GM18870 (cell line): ENCODE data around the gene KCNH2.
"Not testable (repeated sequence)": the region's sequence is repeated elsewhere in the genome, so short reads cannot be mapped to it uniquely, and the experiment has no call there.

ENCODE experiments used
- ATAC-seq: cut with Tn5 transposase; IDR thresholded peaks from one replicate; pipeline ENCODE4 v1.9.1; 2021; ENCODE audit warnings: moderate library complexity; ENCODE audit not compliant: unreplicated experiment

Gene KCNH2

GRCh38 chr7:150978126-150978789, at the start of gene KCNH2:
TSS of gene KCNH2 (minus strand) at chr7:150978321. CDS start at chr7:150977913, 408 bp downstream.
- no peak for ATAC-seq

GRCh38 chr7:151027728-151028130, 49.6 kb upstream of the KCNH2 start:
- ATAC-seq, result peak; percentile 2

GRCh38 chr7:151026771-151027727, 48.9 kb upstream of the KCNH2 start:
- ATAC-seq, result not testable (repeated sequence)

- ATAC-seq, result no peak
These were observed 48.0 kb upstream of the KCNH2 start for GRCh38 chr7:151025924-151026671.

- no peak for ATAC-seq
These were observed 46.4 kb upstream of the KCNH2 start, which contains the start of gene ATG9B for GRCh38 chr7:151024435-151025056. TSS of gene ATG9B (minus strand) at chr7:151024494. CDS start at chr7:151024423, 71 bp downstream.

- no peak for ATAC-seq
These were observed 45.1 kb upstream of the KCNH2 start for GRCh38 chr7:151023232-151023631.

GRCh38 chr7:151020231-151020630, 42.1 kb upstream of the KCNH2 start:
- ATAC-seq, result no peak

- no peak for ATAC-seq
These were observed 41.0 kb upstream of the KCNH2 start for GRCh38 chr7:151019130-151019447.

GRCh38 chr7:151018421-151019129, 40.5 kb upstream of the KCNH2 start:
- ATAC-seq, result no peak

GRCh38 chr7:151017953-151018420, 39.9 kb upstream of the KCNH2 start:
- ATAC-seq, result no peak

- ATAC-seq, result no peak
These were observed 39.3 kb upstream of the KCNH2 start for GRCh38 chr7:151017370-151017952.

GRCh38 chr7:151016942-151017341, 38.8 kb upstream of the KCNH2 start:
- no peak for ATAC-seq

- no peak for ATAC-seq
These were observed 38.4 kb upstream of the KCNH2 start for GRCh38 chr7:151016505-151016904.

GRCh38 chr7:151015967-151016366, 37.8 kb upstream of the KCNH2 start:
- ATAC-seq, result no peak

- no peak for ATAC-seq
These were observed 36.8 kb upstream of the KCNH2 start for GRCh38 chr7:151014950-151015349.

GRCh38 chr7:151013733-151014497, 35.8 kb upstream of the KCNH2 start:
- ATAC-seq, result no peak

GRCh38 chr7:151013356-151013732, 35.2 kb upstream of the KCNH2 start:
- ATAC-seq, result no peak

- ATAC-seq, result no peak
These were observed 34.8 kb upstream of the KCNH2 start for GRCh38 chr7:151012911-151013347.
